Left forelimb (tissue), 1 donor: ENCODE measurements around the gene ZNF93.
"Not testable (repeated sequence)": the region's sequence is repeated elsewhere in the genome, so short reads cannot be mapped to it uniquely, and the experiment has no call there.

ENCODE experiments used
- DNase-seq: peaks from one replicate; pipeline ENCODE4 v3.0.0-alpha.2; 2018; ENCODE audit warnings: low spot score

The ZNF93 gene

GRCh38 chr19:19900729-19901444 is at the start of gene ZNF93:
TSS of gene ZNF93 (plus strand) at chr19:19900946. CDS start at chr19:19901089, 143 bp downstream.
- DNase-seq, result peak; percentile 94

- not testable (repeated sequence) for DNase-seq
Observed at GRCh38 chr19:19851740-19852139, 49.0 kb upstream of the ZNF93 start.

- no peak for DNase-seq
Observed at GRCh38 chr19:19858751-19859150, 42.0 kb upstream of the ZNF93 start.

- no peak for DNase-seq
Observed at GRCh38 chr19:19860756-19861390, 39.9 kb upstream of the ZNF93 start.

- peak; percentile 96 for DNase-seq
Observed at GRCh38 chr19:19865750-19866610, 34.8 kb upstream of the ZNF93 start, which contains the start of gene ZNF253. TSS of gene ZNF253 (plus strand) at chr19:19865882. CDS start at chr19:19865997, 115 bp downstream.

GRCh38 chr19:19866611-19867248 is 34.0 kb upstream of the ZNF93 start:
- DNase-seq, result no peak

GRCh38 chr19:19870086-19870485 is 30.7 kb upstream of the ZNF93 start:
- DNase-seq, result not testable (repeated sequence)

- DNase-seq, result no peak
Observed at GRCh38 chr19:19871932-19872331, 28.8 kb upstream of the ZNF93 start.

- no peak for DNase-seq
Observed at GRCh38 chr19:19873381-19873780, 27.4 kb upstream of the ZNF93 start.

- no peak for DNase-seq
Observed at GRCh38 chr19:19877724-19878123, 23.0 kb upstream of the ZNF93 start.

GRCh38 chr19:19884583-19884982 is 16.2 kb upstream of the ZNF93 start:
- no peak for DNase-seq

- DNase-seq, result not testable (repeated sequence)
Observed at GRCh38 chr19:19892055-19892941, 8.4 kb upstream of the ZNF93 start.

GRCh38 chr19:19900139-19900728 is 512 bp upstream of the ZNF93 start:
- no peak for DNase-seq

GRCh38 chr19:19907551-19907950 is 6.8 kb downstream of the ZNF93 start:
- not testable (repeated sequence) for DNase-seq

GRCh38 chr19:19909654-19910053 is 8.9 kb downstream of the ZNF93 start:
- no peak for DNase-seq

GRCh38 chr19:19911150-19911549 is 10.4 kb downstream of the ZNF93 start:
- DNase-seq, result no peak

- no peak for DNase-seq
Observed at GRCh38 chr19:19914596-19914995, 13.8 kb downstream of the ZNF93 start.

GRCh38 chr19:19930417-19930816 is 29.7 kb downstream of the ZNF93 start:
- not testable (repeated sequence) for DNase-seq

GRCh38 chr19:19933432-19934314 is 32.9 kb downstream of the ZNF93 start:
- not testable (repeated sequence) for DNase-seq

- DNase-seq, result no peak
Observed at GRCh38 chr19:19937403-19937802, 36.7 kb downstream of the ZNF93 start.
